ENCODE measurements around the gene TTLL6.
A peak's percentile ranks its signal among the peaks of the same experiment; 100 is the strongest.

TTLL6 gene

DNA sequence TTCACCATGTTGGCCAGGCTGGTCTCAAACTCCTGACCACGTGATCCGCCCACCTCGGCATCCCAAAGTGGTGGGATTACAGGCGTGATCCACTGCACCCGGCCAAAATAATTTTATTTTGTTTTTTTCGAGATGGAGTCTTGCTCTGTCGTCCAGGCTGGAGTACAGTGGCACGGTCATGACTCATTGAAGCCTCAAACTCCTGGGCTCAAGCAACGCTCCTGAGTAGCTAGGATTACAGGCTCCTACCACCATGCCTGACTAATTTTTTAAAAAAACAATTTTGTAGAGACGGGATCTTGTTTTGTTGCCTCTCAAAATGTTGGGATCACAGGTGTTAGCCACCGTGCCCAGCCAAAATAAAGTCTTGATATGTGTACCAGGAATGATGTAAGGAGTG is 2.4 kb upstream of the TTLL6 start:
- Histone ChIP-seq H3K27me3 (ENCODE audit: low read length) (no peaks in the 10 kb centered on the region), H2AFZ (ENCODE audit: low read depth, low read length, severe bottlenecking) (no peak overlapping the region)

GRCh38 chr17:48818361-48818841 is 1.4 kb upstream of the TTLL6 start:
- H3K4me3 ChIP-seq (ENCODE audit: insufficient read depth, low read length, poor library complexity, severe bottlenecking): no peak overlapping the region
- H3F3A ChIP-seq (ENCODE audit: insufficient read depth): no peaks in the 10 kb centered on the region
- no peak overlapping the region for H3K9ac ChIP-seq (ENCODE audit: low read length)
- no peaks in the 10 kb centered on the region for H3K79me2 ChIP-seq (ENCODE audit: insufficient read depth, low read length)
- H4K20me1 ChIP-seq (ENCODE audit: low read depth, low read length): no peaks in the 10 kb centered on the region
- H3K4me2 ChIP-seq (ENCODE audit: low read depth, low read length, poor library complexity, severe bottlenecking): no peak overlapping the region
- H2AFZ ChIP-seq (ENCODE audit: low read depth, low read length, severe bottlenecking): no peak overlapping the region
- no peaks in the 10 kb centered on the region for H3K9me2 ChIP-seq (replicated peaks; ENCODE audit: insufficient read depth, low read length)
- H3K36me3 ChIP-seq (ENCODE audit: low read length): no peaks in the 10 kb centered on the region
- H3K27ac ChIP-seq (ENCODE audit: low read depth, low read length): no peak overlapping the region
- TF ChIP-seq CTCF (IDR thresholded peaks at IDR 0.05; ENCODE audit: insufficient read depth, low read length, poor library complexity, severe bottlenecking): no peak
- TF ChIP-seq EZH2phosphoT487 (conservative IDR thresholded peaks at IDR 0.05; ENCODE audit: low read length): no peak
- H3K27me3 ChIP-seq (ENCODE audit: low read length): no peaks in the 10 kb centered on the region
- H3K9me3 ChIP-seq (ENCODE audit: insufficient read depth, low read length): no peaks in the 10 kb centered on the region

More for the DNA sequence above, 2.4 kb upstream of the TTLL6 start:
- Histone ChIP-seq H3K9ac (ENCODE audit: low read length) (no peak overlapping the region), H3K9me2 (replicated peaks; ENCODE audit: insufficient read depth, low read length) (no peaks in the 10 kb centered on the region), H3K36me3 (ENCODE audit: low read length) (no peaks in the 10 kb centered on the region), H3K9me3 (ENCODE audit: insufficient read depth, low read length) (no peaks in the 10 kb centered on the region), H3K4me3 (ENCODE audit: insufficient read depth, low read length, poor library complexity, severe bottlenecking) (no peak overlapping the region), H3F3A (ENCODE audit: insufficient read depth) (no peaks in the 10 kb centered on the region), H4K20me1 (ENCODE audit: low read depth, low read length) (no peaks in the 10 kb centered on the region), H3K79me2 (ENCODE audit: insufficient read depth, low read length) (no peaks in the 10 kb centered on the region), H3K27ac (ENCODE audit: low read depth, low read length) (no peak overlapping the region), H3K4me2 (ENCODE audit: low read depth, low read length, poor library complexity, severe bottlenecking) (no peak overlapping the region)
- TF ChIP-seq EZH2phosphoT487 (conservative IDR thresholded peaks at IDR 0.05; ENCODE audit: low read length) (no peak), CTCF (IDR thresholded peaks at IDR 0.05; ENCODE audit: insufficient read depth, low read length, poor library complexity, severe bottlenecking) (no peak)

GRCh38 chr17:48816438-48816773 is 623 bp downstream of the TTLL6 start:
- Histone ChIP-seq H3K4me2 (ENCODE audit: low read depth, low read length, poor library complexity, severe bottlenecking) (peak overlapping the region; percentile 40), H3K9me2 (replicated peaks; ENCODE audit: insufficient read depth, low read length) (no peaks in the 10 kb centered on the region), H3F3A (ENCODE audit: insufficient read depth) (no peaks in the 10 kb centered on the region), H3K4me3 (ENCODE audit: insufficient read depth, low read length, poor library complexity, severe bottlenecking) (no peak overlapping the region), H3K36me3 (ENCODE audit: low read length) (no peaks in the 10 kb centered on the region), H3K27ac (ENCODE audit: low read depth, low read length) (no peak overlapping the region), H3K9me3 (ENCODE audit: insufficient read depth, low read length) (no peaks in the 10 kb centered on the region), H3K9ac (ENCODE audit: low read length) (no peak overlapping the region), H2AFZ (ENCODE audit: low read depth, low read length, severe bottlenecking) (peak overlapping the region; percentile 16), H4K20me1 (ENCODE audit: low read depth, low read length) (no peaks in the 10 kb centered on the region), H3K79me2 (ENCODE audit: insufficient read depth, low read length) (no peaks in the 10 kb centered on the region), H3K27me3 (ENCODE audit: low read length) (no peaks in the 10 kb centered on the region)
- no peak for TF ChIP-seq CTCF (IDR thresholded peaks at IDR 0.05; ENCODE audit: insufficient read depth, low read length, poor library complexity, severe bottlenecking)
- no peak for TF ChIP-seq EZH2phosphoT487 (conservative IDR thresholded peaks at IDR 0.05; ENCODE audit: low read length)
